HG03066 (cell line): ENCODE measurements around the gene NDC1.
A peak's percentile ranks its signal among the peaks of the same experiment; 100 is the strongest.
"Not testable (repeated sequence)": the region's sequence is repeated elsewhere in the genome, so short reads cannot be mapped to it uniquely, and the experiment has no call there.

Experiments
- ATAC-seq: cut with Tn5 transposase; IDR thresholded peaks from one replicate; pipeline ENCODE4 v1.9.1; 2021; ENCODE audit warnings: low read depth; ENCODE audit not compliant: unreplicated experiment

NDC1 gene

GRCh38 chr1:53769184-53769583 is 68.9 kb downstream of the NDC1 start:
- ATAC-seq, result no peak

DNA sequence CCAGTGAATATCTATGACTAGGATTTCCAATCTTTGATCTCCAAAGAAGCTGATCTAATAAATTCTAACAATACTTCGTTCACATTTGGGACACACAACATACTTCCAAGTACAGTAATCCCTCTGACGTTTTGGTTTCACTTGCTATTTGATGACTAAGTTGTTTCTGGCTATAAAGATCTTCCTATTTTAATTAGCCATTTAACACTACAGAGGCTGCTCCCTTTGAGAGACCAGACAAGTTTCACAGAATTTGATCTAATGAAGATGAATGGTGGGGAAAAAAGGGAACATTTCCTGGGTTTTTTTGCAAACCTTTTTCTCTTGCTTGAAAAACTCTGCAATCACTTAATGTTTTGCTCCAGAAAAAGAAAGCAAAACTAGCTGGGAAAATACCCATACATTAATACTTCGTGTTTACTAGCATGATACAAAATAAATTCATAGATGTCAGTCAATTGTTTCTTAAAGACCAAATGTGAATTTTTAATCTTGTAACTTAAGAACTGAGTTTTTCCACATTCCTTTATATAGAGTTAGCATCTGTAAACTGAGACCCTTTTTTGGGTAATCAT is 71.2 kb downstream of the NDC1 start:
- ATAC-seq, result no peak

DNA sequence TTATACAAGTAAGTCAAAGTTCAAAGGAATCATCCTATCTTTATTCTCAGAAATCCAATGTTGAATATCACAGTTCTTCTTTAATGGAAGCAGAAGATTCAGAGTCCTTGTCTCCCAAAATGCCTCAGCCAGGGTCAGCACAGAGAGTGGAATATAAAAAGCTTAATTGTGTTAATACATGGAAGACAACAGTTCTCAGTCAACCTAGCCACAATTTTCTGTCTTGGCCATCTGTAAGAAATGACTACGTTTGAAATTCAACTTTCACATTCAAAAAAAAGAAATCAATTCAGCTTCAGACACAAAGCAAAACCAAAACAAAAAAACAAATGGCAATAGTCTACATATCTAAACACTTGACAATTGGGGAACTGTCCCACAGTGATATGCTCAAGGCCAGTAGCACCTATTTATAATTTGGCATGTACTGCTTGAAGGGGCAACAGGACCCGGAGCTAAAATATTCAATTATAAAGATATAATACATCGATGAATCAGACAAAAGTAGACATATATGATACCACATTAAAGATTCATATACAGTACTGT is 71.8 kb downstream of the NDC1 start:
- ATAC-seq, result no peak

DNA sequence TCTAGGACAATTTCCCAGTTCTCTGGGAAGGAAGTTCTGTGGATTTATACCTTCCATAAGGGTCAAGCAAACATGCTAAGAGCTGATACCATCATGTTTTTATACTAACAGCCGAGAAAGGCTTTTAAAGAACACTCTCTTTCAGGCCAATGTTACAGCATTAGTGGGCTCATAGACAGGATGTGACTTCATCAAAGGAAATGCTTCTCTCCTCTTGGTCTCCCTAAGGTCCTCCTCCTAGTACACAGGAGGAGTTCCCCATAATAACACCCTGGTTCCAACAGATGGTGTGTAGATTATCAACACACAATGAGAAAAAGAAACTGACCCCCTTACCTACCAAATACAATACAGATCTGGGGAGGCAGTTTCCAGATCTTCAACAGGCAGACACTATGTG is 72.4 kb downstream of the NDC1 start:
- ATAC-seq, result no peak

DNA sequence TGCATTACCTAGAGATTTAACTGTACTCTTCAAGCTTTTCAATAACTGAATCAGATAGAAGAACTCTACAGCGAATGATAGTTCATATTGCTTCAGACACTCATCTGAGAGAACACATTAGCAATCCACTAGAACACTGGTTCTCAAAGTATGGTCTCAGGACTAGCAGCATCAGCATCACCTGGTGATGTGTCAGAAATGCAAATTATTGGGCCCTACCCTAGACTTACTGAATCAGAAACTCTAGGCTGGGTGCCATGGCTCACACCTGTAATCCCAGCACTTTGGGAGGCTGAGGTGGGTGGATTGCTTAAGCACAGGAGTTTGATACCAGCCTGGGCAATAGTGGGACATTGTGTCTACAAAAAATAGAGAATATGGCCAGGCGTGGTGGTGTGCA is 74.2 kb downstream of the NDC1 start:
- no peak for ATAC-seq

GRCh38 chr1:53763461-53763860 is 74.6 kb downstream of the NDC1 start:
- ATAC-seq, result no peak

- ATAC-seq, result not testable (repeated sequence)
These were observed 77.6 kb downstream of the NDC1 start for GRCh38 chr1:53760497-53760896.

- ATAC-seq, result no peak
These were observed 82.2 kb downstream of the NDC1 start for GRCh38 chr1:53755874-53756273.

DNA sequence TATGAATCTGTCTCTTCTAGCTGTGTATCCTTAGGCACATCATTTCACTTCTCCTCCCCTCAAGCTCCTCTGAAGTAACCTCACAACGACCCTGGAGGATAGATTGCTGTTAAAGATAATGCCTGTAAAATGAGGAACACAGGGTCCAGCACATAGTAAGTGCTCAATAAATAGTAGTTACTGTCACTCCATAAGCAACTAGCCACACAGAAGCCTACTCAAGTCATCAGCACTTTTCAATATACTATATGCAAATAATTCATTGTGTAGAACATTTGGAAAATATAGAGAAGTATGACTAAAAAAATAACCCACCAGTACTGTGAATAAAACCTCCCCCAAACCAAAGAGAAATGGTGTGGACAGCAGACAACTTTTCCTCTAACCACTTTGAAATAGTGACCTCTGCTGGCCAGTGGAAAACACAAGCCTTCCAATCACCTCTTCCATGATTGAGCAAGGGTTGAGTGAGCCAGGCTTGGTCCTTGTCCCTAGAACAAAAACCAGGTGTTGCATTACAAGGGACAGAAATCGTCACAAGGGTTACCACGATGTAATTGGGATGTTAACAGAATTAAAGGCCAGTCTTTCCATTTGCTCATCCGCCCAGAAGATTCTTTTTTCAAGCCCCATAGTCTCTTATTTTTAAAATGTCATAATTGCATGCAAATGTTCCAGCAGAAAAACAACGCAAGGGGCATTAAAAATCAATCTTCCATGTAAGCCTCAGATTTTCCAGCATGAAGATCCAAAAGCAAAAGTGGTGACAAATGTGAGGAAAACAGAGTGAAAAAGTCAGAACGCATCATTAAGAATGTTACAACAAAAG is 83.4 kb downstream of the NDC1 start:
- ATAC-seq, result no peak

GRCh38 chr1:53752281-53752680 is 85.8 kb downstream of the NDC1 start:
- ATAC-seq, result no peak

GRCh38 chr1:53747841-53748240 is 90.3 kb downstream of the NDC1 start:
- ATAC-seq, result no peak

- no peak for ATAC-seq
These were observed 97.4 kb downstream of the NDC1 start for GRCh38 chr1:53740621-53741105.

GRCh38 chr1:53739109-53739681 is 98.9 kb downstream of the NDC1 start, which contains the start of gene GLIS1:
Gene GLIS1, minus strand, starts transcription at chr1:53739164. Its CDS starts 1,100 bp downstream, at chr1:53738064.
- ATAC-seq, result peak; percentile 93

DNA sequence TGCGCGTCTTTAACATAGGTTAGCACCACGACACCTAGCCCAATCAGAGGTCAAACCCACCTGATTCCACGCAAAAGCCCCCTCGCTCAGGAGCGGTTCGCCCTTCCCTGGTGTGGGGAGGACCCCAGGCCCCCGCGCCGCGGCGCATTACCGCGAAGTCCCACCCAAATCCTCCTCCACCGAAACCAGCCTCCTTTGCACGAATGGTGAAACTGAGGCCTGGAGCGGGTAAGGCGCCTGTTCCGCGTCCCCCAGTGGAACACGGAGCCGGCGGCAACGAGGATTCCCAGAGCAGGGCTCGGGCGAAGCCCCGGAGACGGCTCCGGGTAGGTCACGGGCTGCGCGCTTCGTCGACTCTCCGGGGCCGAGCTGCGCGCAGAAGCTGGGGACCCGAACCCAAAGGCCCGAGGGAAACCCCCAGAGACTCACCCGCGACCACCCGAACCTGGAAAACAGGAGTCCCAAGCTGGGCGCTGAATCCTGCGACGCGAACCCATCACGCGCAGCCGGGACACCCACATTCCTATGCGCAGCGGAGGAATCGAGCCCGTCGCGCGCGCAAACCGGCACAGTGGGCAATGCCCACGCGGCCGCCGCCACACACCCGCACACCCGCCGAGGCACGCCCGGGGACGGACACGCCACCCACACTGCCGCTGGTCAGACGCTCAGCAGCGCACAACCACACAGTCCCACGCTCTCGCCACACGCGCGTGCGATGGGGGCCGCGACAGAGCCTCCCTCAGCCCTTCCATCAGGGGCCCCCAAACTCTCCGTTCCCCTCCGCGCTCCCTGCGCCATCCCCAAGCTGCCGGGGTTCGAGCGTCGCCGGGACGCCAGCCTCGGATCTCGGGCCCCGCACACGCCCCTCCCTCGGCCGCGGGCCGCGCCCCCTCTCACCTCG is 99.6 kb downstream of the NDC1 start:
- peak; percentile 18 for ATAC-seq

DNA sequence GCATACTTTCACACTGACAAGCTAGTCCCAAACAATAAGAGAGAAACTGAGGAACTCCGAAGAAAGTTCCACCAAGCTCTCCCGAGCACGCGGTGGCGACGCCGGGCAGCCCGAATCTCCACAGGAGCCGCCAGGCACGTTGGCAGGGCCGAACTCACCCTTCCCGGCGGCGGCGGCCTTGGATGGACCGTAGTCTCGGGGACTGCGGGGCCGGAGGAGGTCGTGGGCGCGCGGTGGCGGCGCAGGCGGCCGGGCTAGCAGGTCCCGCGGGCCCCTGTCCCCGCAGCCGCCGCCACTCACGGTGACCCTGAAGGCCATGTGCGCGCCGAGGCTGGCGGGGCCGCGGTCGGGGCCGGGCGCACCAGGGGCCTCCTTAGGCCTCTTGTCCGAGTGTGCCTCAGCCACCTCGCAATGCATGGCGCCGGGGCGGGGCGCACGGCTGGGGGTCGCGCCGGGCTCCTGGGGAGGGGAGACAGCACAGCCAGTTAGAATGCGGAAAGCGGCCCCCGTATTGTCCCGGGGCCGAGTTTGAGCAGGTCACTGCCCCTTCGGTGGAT is 100.4 kb downstream of the NDC1 start:
- no peak for ATAC-seq

GRCh38 chr1:53736290-53736689 is 101.8 kb downstream of the NDC1 start:
- ATAC-seq, result no peak

- no peak for ATAC-seq
These were observed 102.4 kb downstream of the NDC1 start for GRCh38 chr1:53735681-53736080.

DNA sequence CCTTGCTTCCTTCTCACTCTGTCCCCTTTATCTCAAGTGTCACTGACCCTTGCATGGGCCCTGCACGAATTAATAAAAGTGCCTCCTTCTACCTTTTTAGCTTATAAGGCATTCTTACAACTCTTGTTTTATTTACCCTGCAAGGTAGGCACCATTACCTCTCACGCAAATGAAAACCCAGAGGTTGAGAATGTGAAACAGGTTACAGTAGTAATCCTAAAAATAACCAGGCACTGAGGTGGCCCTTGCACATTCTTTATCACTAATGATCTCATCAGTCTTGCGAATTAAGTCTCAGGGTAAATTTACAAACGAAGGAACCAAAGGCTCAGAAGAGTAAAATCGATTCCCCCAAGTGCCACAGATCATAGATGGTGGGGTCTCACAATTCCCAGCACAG is 102.8 kb downstream of the NDC1 start:
- ATAC-seq, result no peak

DNA sequence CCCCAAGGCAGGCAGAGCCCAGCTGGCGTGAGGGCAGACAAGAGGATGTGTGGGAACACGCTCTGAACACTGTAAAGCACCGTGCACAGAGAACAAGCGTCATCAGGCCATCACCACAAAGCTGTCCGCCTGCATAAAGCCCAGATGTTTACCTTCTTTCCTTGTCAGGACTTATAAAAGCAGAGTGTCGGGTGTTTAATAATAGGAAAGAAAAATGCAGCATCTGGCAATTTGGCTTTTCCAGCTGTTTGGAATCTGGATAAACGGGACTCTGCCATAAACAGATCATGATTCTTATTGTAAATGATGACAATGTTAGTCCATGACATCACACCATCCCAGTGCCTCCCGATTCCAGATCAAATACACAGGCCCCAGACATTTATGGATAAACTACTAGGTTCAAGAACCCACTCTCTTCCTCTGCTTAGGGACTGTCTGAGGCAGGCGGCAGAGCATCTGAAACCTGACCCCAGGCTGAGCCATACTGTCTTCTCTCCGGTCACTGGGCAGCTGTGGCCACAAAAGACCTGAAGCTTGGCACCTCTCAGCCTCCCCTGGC is 103.4 kb downstream of the NDC1 start:
- no peak for ATAC-seq
